ENCODE measurements around the gene CEP295NL.

DNA sequence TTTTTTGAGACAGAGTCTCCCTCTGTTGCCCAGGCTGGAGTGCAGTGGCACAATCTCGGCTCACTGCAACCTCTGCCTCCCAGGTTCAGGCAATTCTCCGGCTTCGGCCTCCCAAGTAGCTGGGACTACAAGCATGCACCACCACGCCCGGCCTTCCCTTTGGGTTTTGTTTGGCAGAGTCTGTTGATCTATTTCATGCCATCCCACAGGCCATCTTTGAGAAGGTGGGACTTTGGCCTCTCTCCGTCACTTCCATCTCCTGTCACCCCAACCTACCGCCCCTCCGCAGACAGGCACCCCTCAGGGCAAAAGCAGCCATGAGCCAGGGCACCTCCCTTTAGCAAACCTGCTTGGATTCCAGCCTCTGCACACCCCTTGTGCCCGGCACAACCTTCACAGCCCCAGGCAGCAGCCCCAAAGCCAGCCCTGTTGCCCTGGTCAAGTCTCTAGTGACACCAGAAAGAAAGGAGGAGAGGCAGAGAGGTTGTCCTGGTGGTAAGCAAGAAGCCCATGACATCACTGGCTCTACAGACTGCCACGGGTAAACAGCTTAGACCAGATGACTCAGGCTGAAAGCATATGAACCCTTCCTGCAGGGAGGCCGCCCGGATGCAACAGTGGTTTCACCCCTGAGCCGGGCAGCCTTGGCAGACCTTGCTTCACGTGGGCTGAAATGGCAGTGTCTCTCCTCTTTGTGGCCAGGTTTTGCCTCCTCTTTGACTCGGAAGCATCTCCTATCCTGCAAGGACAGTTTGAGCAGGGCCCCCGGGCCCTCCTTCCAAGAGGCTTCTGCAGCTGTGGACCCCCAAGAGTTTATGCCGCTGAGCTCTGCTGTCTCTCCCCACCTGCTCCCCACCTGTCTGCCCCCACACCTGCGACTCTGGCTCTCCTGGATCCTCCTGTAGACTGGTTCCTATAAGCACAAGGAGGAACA lies 30.3 kb upstream of the CEP295NL start:
- TF ChIP-seq, protein P1, sequence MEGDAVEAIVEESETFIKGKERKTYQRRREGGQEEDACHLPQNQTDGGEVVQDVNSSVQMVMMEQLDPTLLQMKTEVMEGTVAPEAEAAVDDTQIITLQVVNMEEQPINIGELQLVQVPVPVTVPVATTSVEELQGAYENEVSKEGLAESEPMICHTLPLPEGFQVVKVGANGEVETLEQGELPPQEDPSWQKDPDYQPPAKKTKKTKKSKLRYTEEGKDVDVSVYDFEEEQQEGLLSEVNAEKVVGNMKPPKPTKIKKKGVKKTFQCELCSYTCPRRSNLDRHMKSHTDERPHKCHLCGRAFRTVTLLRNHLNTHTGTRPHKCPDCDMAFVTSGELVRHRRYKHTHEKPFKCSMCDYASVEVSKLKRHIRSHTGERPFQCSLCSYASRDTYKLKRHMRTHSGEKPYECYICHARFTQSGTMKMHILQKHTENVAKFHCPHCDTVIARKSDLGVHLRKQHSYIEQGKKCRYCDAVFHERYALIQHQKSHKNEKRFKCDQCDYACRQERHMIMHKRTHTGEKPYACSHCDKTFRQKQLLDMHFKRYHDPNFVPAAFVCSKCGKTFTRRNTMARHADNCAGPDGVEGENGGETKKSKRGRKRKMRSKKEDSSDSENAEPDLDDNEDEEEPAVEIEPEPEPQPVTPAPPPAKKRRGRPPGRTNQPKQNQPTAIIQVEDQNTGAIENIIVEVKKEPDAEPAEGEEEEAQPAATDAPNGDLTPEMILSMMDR (IDR thresholded peaks at IDR 0.05), result no peak
- no peak for TF ChIP-seq EP300 (IDR thresholded peaks at IDR 0.05)

Measured in esophagus muscularis mucosa (tissue), 3 donors.